Measurements from ENCODE around the gene FGF21. TPM values are rescaled to one million over a fixed set of nuclear protein-coding genes. Genes with fewer than 3 reads are reported as not detected.

The FGF21 gene
- total and polyA plus RNA-seq, 10 of the 15 experiments (the other 5 are each of a cell fraction or from before 2014, with no cell fraction given): not detected

DNA sequence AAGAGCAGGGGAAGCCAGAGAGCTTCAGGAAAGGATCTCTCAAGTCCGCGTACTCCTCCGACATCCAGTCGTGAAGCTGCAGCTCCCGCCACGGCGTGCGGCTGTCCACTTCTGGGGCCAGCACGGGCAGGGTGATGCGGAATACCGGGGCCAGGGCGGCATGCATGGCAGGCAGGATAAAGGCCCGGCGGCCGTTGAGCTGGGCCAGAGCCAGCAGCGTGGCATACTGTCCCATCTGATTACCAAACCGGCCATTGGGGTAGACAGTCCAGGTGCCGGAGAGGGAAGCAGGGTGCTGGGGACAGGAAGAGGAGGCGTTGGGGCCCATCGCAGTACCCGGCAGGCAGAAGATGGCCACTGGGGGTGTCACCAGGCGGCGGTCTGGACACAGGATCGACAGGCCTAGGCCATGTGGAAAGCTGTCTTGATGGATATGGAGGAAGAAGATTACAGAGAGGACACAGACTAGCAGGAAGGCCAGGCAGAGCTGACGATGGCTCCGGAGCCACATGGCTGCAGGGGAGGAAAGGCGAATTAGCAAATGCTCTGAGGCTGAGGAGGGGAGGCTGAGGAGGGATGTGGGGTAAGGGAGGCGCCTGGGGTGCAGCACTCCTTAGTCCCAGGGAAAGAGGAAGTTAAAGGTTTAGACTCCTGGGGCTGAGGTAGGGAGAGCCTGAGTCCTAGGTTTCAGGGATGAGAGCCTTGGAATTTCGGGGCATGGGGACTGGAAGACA, 4.4 kb upstream of the FGF21 start (continued):
- TF ChIP-seq, protein P1, sequence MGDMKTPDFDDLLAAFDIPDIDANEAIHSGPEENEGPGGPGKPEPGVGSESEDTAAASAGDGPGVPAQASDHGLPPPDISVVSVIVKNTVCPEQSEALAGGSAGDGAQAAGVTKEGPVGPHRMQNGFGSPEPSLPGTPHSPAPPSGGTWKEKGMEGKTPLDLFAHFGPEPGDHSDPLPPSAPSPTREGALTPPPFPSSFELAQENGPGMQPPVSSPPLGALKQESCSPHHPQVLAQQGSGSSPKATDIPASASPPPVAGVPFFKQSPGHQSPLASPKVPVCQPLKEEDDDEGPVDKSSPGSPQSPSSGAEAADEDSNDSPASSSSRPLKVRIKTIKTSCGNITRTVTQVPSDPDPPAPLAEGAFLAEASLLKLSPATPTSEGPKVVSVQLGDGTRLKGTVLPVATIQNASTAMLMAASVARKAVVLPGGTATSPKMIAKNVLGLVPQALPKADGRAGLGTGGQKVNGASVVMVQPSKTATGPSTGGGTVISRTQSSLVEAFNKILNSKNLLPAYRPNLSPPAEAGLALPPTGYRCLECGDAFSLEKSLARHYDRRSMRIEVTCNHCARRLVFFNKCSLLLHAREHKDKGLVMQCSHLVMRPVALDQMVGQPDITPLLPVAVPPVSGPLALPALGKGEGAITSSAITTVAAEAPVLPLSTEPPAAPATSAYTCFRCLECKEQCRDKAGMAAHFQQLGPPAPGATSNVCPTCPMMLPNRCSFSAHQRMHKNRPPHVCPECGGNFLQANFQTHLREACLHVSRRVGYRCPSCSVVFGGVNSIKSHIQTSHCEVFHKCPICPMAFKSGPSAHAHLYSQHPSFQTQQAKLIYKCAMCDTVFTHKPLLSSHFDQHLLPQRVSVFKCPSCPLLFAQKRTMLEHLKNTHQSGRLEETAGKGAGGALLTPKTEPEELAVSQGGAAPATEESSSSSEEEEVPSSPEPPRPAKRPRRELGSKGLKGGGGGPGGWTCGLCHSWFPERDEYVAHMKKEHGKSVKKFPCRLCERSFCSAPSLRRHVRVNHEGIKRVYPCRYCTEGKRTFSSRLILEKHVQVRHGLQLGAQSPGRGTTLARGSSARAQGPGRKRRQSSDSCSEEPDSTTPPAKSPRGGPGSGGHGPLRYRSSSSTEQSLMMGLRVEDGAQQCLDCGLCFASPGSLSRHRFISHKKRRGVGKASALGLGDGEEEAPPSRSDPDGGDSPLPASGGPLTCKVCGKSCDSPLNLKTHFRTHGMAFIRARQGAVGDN (IDR thresholded peaks at IDR 0.05): no peak
- TF ChIP-seq, protein P2, sequence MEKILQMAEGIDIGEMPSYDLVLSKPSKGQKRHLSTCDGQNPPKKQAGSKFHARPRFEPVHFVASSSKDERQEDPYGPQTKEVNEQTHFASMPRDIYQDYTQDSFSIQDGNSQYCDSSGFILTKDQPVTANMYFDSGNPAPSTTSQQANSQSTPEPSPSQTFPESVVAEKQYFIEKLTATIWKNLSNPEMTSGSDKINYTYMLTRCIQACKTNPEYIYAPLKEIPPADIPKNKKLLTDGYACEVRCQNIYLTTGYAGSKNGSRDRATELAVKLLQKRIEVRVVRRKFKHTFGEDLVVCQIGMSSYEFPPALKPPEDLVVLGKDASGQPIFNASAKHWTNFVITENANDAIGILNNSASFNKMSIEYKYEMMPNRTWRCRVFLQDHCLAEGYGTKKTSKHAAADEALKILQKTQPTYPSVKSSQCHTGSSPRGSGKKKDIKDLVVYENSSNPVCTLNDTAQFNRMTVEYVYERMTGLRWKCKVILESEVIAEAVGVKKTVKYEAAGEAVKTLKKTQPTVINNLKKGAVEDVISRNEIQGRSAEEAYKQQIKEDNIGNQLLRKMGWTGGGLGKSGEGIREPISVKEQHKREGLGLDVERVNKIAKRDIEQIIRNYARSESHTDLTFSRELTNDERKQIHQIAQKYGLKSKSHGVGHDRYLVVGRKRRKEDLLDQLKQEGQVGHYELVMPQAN (conservative IDR thresholded peaks at IDR 0.05): no peak
- TF ChIP-seq KDM1A (IDR thresholded peaks at IDR 0.05; ENCODE audit: borderline replicate concordance): no peak

DNA sequence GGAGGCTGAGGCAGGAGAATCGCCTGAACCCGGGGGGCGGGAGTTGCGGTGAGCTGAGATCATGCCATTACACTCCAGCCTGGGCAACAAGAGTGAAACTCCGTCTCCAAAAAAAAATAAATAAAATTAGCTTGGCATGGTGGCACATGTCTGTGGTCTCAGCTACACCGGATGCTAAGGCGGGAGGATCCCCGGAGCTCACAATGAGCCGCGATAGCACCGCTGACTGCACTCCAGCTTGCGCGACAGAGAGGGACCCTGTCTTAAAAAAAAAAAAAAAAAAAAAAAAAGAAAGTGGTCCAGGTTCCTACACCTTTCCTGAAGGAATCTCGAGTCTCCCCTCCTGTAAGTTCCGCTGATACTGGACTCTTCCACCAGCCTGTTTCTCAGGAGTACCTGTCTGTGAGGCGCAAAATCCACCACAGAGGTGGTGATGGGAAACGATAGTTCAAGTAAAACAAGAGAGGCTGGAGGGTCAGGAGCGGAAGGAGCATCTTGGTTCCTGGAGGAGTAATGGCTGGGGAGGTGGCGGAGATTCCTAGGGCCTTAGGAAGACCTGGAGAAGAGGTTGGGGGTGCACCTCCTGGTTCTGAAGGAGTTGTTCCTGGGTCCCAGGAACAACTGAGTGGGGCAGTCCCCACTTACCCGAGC, 3.4 kb upstream of the FGF21 start:
- WGBS (ENCODE audit: insufficient coverage, insufficient replicate concordance, low lambda C conversion rate, missing lambda C conversion rate): 26% methylated on average over 19 of the region's 20 CpGs
- Histone ChIP-seq H3K9ac (ENCODE audit: control insufficient read depth, insufficient read depth, low read length) (no peak overlapping the region), H3K4me1 (ENCODE audit: control insufficient read depth, insufficient read depth, low read length) (no peaks in the 10 kb centered on the region), H3K4me2 (ENCODE audit: control insufficient read depth, insufficient read depth) (no peak overlapping the region), H3K36me3 (ENCODE audit: control insufficient read depth in 2 of 2, insufficient read depth in 2 of 2, low read length in 1 of 2) (no peaks in the 10 kb centered on the region), H3K9me3 (replicated peaks; ENCODE audit: control insufficient read depth, insufficient read depth, low read length) (no peaks in the 10 kb centered on the region; the same call in 2 of the 3 replicates), H2AFZ (ENCODE audit: control insufficient read depth, low read depth, low read length) (no peak overlapping the region), H4K20me1 (ENCODE audit: control insufficient read depth, insufficient read depth) (no peaks in the 10 kb centered on the region), H3K79me2 (ENCODE audit: control insufficient read depth, insufficient read depth, low read length) (no peaks in the 10 kb centered on the region), H3K27ac (ENCODE audit: control insufficient read depth, insufficient read depth) (no peak overlapping the region), H3K4me3 (no peak overlapping the region), H3K27me3 (replicated peaks in 1 of 2; ENCODE audit: control insufficient read depth in 2 of 2, insufficient read depth in 2 of 2, low read length in 1 of 2) (peaks cover 2 to 6% of the 10 kb centered on the region in 2 experiments; a peak in 3 of 4 replicates)
- ChIA-PET POLR2A (interaction anchor here (0.6 kb wide), 1 partner anchor 42 kb away, joined by 3 read pairs; no protein-coding TSS in a partner anchor), SMC1A (ENCODE audit: uncharacterized antibody, unreplicated experiment) (no interaction called here), CTCF (no interaction called here), RAD21 (ENCODE audit: unreplicated experiment) (no interaction called here)
- FAIRE-seq (no peak), ATAC-seq (no peak), DNase-seq (ENCODE audit: low read depth, low spot score) (no peak)
- intact Hi-C loops (cut with micrococcal nuclease; ENCODE audit: unreplicated experiment): no loop called here
- no TSS peak for BruUV-seq (replicated peaks)
- in situ Hi-C loops (cut with MboI): no loop called here
- TF ChIP-seq ASH2L (IDR thresholded peaks at IDR 0.05; ENCODE audit: borderline replicate concordance, low read depth) (no peak), HDGF (IDR thresholded peaks at IDR 0.05) (no peak), SUZ12 (IDR thresholded peaks at IDR 0.05; ENCODE audit: unreplicated experiment) (no peak), NFYA (IDR thresholded peaks at IDR 0.05; ENCODE audit: borderline replicate concordance, low read depth, low read length) (no peak)
- TF ChIP-seq, protein P2 (conservative IDR thresholded peaks at IDR 0.05): no peak
- TF ChIP-seq, protein P3, sequence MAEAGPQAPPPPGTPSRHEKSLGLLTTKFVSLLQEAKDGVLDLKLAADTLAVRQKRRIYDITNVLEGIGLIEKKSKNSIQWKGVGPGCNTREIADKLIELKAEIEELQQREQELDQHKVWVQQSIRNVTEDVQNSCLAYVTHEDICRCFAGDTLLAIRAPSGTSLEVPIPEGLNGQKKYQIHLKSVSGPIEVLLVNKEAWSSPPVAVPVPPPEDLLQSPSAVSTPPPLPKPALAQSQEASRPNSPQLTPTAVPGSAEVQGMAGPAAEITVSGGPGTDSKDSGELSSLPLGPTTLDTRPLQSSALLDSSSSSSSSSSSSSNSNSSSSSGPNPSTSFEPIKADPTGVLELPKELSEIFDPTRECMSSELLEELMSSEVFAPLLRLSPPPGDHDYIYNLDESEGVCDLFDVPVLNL (IDR thresholded peaks at IDR 0.05; ENCODE audit: low read depth, low read length): no peak
- TF ChIP-seq, protein P4, sequence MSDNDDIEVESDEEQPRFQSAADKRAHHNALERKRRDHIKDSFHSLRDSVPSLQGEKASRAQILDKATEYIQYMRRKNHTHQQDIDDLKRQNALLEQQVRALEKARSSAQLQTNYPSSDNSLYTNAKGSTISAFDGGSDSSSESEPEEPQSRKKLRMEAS (IDR thresholded peaks at IDR 0.05; ENCODE audit: low read depth, low read length): no peak

Measured in GM12878 (cell line).